Measurements from ENCODE around the gene OMP.

OMP gene

GRCh38 chr11:77136074-77136473 lies 33.4 kb downstream of the OMP start:
- DNase-seq (ENCODE audit: insufficient read length, low spot score): no peak
- FAIRE-seq: no peak
- no peak for TF ChIP-seq CTCF (IDR thresholded peaks at IDR 0.05; ENCODE audit: insufficient read depth, missing control alignments)

- TF ChIP-seq CTCF (IDR thresholded peaks at IDR 0.05; ENCODE audit: insufficient read depth, missing control alignments): no peak
- DNase-seq (ENCODE audit: insufficient read length, low spot score): no peak
- no peak for FAIRE-seq
Measured at GRCh38 chr11:77136784-77137420, 34.3 kb downstream of the OMP start.

- no peak for TF ChIP-seq CTCF (IDR thresholded peaks at IDR 0.05; ENCODE audit: insufficient read depth, missing control alignments)
- no peak for DNase-seq (ENCODE audit: insufficient read length, low spot score)
- no peak for FAIRE-seq
Measured at GRCh38 chr11:77137421-77137820, 34.8 kb downstream of the OMP start.

- no peak for TF ChIP-seq CTCF (IDR thresholded peaks at IDR 0.05; ENCODE audit: insufficient read depth, missing control alignments)
- DNase-seq (ENCODE audit: insufficient read length, low spot score) (no peak), FAIRE-seq (no peak)
Measured at GRCh38 chr11:77138106-77138649, 35.5 kb downstream of the OMP start.

- no peak for TF ChIP-seq CTCF (IDR thresholded peaks at IDR 0.05; ENCODE audit: insufficient read depth, missing control alignments)
- FAIRE-seq: no peak
- DNase-seq (ENCODE audit: insufficient read length, low spot score): no peak
Measured at GRCh38 chr11:77139201-77139600, 36.6 kb downstream of the OMP start.

- DNase-seq (ENCODE audit: insufficient read length, low spot score) (no peak), FAIRE-seq (no peak)
- no peak for TF ChIP-seq CTCF (IDR thresholded peaks at IDR 0.05; ENCODE audit: insufficient read depth, missing control alignments)
Measured at GRCh38 chr11:77140231-77140851, 37.7 kb downstream of the OMP start.

GRCh38 chr11:77141034-77141433 lies 38.4 kb downstream of the OMP start:
- FAIRE-seq (no peak), DNase-seq (ENCODE audit: insufficient read length, low spot score) (no peak)
- no peak for TF ChIP-seq CTCF (IDR thresholded peaks at IDR 0.05; ENCODE audit: insufficient read depth, missing control alignments)

All from D721Med (cell line).